GM12873 (cell line): ENCODE data around the gene TTC32.

ENCODE experiments used
- CTCF ChIP-seq: IDR thresholded peaks from 2 replicates; pipeline ENCODE4 v1.5.1; 2012; ENCODE audit warnings: low read depth, mild to moderate bottlenecking, moderate library complexity, low read length, control low read depth; ENCODE audit not compliant: insufficient read depth; ENCODE audit errors: missing control alignments

Gene TTC32

GRCh38 chr2:19850056-19851050, 51.4 kb downstream of the TTC32 start:
- TF ChIP-seq CTCF: no peak

GRCh38 chr2:19848952-19849351, 52.8 kb downstream of the TTC32 start:
- TF ChIP-seq CTCF: no peak

- no peak for TF ChIP-seq CTCF
Measured at GRCh38 chr2:19848029-19848750, 53.6 kb downstream of the TTC32 start.

GRCh38 chr2:19847486-19847885, 54.3 kb downstream of the TTC32 start:
- no peak for TF ChIP-seq CTCF
